22Rv1 (cell line): ENCODE measurements around the gene DYNLT3.

ENCODE experiments used
- ZFX ChIP-seq: fragments of 450-650 bp; IDR thresholded peaks from 2 replicates; pipeline ENCODE4 v1.6.1; 2017; ENCODE audit warnings: antibody characterized with exemption, borderline replicate concordance
- TF ChIP-seq, protein P1 (sequence below): fragments of 450-650 bp; IDR thresholded peaks from 2 replicates; pipeline ENCODE4 v1.5.1; 2017; ENCODE audit warnings: mild to moderate bottlenecking

DNA sequence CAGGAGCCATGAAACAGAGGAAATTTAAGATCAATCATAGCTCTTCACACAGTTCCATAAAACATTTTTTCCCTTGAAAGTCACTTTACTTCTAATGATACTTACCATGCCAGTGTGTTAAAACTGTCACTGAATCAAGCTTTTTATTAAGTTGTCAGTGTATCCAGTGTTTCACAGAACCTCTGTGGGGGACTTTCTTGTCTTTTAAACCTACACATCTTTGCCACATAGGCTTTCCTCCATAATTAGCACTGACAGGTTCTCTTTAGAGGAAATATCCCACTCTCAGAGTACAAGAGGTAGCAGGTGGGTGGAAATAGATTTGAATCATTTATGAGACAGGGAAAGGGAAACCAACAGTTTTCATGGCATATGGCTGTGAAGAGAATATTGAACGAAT is 25.8 kb upstream of the DYNLT3 start:
- TF ChIP-seq ZFX = no peak
- TF ChIP-seq, protein P1, sequence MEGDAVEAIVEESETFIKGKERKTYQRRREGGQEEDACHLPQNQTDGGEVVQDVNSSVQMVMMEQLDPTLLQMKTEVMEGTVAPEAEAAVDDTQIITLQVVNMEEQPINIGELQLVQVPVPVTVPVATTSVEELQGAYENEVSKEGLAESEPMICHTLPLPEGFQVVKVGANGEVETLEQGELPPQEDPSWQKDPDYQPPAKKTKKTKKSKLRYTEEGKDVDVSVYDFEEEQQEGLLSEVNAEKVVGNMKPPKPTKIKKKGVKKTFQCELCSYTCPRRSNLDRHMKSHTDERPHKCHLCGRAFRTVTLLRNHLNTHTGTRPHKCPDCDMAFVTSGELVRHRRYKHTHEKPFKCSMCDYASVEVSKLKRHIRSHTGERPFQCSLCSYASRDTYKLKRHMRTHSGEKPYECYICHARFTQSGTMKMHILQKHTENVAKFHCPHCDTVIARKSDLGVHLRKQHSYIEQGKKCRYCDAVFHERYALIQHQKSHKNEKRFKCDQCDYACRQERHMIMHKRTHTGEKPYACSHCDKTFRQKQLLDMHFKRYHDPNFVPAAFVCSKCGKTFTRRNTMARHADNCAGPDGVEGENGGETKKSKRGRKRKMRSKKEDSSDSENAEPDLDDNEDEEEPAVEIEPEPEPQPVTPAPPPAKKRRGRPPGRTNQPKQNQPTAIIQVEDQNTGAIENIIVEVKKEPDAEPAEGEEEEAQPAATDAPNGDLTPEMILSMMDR = no peak
